Thoracic aorta (tissue), 2 donors: Measurements from ENCODE around the gene TCL1B. TPM values are rescaled to one million over a fixed set of nuclear protein-coding genes. Genes with fewer than 3 reads are reported as not detected.

Experiments used
- ATAC-seq: fragments of 150-250 bp; one replicate; pipeline ENCODE4 v1.8.0; 2017; ENCODE audit warnings: low read depth; ENCODE audit not compliant: insufficient number of reproducible peaks, low FRiP score
- DNase-seq: peaks from one replicate; pipeline ENCODE4 v3.0.0-alpha.2; 2020; ENCODE audit warnings: low spot score
- H3K27ac ChIP-seq, 2 donors: fragments of 200-600 bp; sonication (generic); 1 replicate in 1 of 2; 2 replicates in 1 of 2; pipeline ENCODE4 v1.5.1; 2016; ENCODE audit warnings: mild to moderate bottlenecking in 2 of 2, moderate library complexity in 2 of 2
- H3K27me3 ChIP-seq: fragments of 200-600 bp; sonication (generic); replicated peaks from 2 replicates; pipeline ENCODE4 v1.6.0; 2016; ENCODE audit warnings: mild to moderate bottlenecking; ENCODE audit not compliant: insufficient read depth
- H3K36me3 ChIP-seq: fragments of 200-600 bp; sonication (generic); one replicate; pipeline ENCODE4 v1.5.1; 2016
- H3K4me1 ChIP-seq, 2 donors: fragments of 200-600 bp; sonication (generic); 1 replicate in 1 of 2; 2 replicates in 1 of 2; pipeline versions ENCODE4 v1.5.1 to v1.6.0; 2016; ENCODE audit warnings: low read depth in 2 of 2, mild to moderate bottlenecking in 1 of 2; ENCODE audit not compliant: control insufficient read depth in 1 of 2
- H3K4me3 ChIP-seq: fragments of 200-600 bp; sonication (generic); 2 replicates; pipeline ENCODE4 v1.5.1; 2016; ENCODE audit warnings: mild to moderate bottlenecking
- H3K9me3 ChIP-seq: fragments of 200-600 bp; sonication (generic); 2 replicates; pipeline ENCODE4 v1.5.1; 2016
- total RNA-seq, 2 donors: library from RNA; depleted of rRNA; stranded (reverse); fragments of >200 nt; gene quantifications; one replicate each; pipeline versions ENCODE4 v1.1.0 to v1.2.3, GENCODE V29; 2016
- TF ChIP-seq, protein P1 (sequence below): fragments of 200-600 bp; sonication (generic); IDR thresholded peaks from one replicate; pipeline ENCODE4 v1.5.1; 2019; ENCODE audit warnings: antibody characterized with exemption

Gene TCL1B
- total RNA-seq, 2 donors from 2014 or later = not detected

DNA sequence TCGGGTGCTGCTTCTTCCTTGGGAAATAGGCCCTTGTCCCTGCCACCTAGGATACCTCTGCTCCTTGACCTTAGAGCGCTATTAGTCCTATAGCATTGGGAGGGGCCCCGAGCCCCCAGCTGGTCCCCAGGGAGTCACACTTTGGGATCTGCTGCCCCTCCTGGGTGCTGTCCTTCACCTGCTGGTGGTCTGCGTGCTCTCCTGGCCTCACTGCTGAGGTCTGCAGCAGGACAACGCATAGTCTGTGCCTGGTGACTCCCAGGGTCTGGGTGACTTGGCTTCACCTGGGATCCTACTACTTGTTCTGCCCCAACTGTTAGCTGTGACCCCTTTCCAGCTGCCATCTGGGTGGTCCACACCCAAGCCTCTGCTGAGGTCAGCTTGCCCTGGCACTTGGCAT, 8.8 kb downstream of the TCL1B start:
- DNase-seq = no peak
- TF ChIP-seq, protein P1, sequence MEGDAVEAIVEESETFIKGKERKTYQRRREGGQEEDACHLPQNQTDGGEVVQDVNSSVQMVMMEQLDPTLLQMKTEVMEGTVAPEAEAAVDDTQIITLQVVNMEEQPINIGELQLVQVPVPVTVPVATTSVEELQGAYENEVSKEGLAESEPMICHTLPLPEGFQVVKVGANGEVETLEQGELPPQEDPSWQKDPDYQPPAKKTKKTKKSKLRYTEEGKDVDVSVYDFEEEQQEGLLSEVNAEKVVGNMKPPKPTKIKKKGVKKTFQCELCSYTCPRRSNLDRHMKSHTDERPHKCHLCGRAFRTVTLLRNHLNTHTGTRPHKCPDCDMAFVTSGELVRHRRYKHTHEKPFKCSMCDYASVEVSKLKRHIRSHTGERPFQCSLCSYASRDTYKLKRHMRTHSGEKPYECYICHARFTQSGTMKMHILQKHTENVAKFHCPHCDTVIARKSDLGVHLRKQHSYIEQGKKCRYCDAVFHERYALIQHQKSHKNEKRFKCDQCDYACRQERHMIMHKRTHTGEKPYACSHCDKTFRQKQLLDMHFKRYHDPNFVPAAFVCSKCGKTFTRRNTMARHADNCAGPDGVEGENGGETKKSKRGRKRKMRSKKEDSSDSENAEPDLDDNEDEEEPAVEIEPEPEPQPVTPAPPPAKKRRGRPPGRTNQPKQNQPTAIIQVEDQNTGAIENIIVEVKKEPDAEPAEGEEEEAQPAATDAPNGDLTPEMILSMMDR = no peak
- Histone ChIP-seq H3K4me1 (peaks cover 0 to 7% of the 10 kb centered on the region in 2 donors), H3K27me3 (no peaks in the 10 kb centered on the region), H3K27ac (no peak overlapping the region), H3K4me3 (no peak overlapping the region), H3K36me3 (no peaks in the 10 kb centered on the region), H3K9me3 (no peaks in the 10 kb centered on the region)
- ATAC-seq = no peak

DNA sequence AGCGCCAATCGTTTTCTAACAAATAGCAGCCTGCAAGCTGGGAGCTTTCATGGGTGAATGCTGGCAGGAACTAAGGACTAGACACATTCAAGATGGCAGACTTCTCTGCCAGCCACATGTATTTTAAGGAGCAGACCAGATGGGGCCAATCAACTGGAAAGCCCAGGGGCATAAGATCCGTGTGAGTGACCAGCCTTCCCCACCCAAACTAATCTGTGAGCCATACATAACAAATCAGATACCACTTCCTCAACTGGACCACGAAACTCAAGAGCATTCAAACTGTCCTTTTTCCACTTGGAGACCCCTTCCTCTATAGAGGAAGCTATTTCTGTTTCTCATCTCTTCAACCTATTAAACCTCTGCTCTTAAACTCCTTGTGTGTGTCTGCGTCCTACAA, 9.7 kb downstream of the TCL1B start:
- Histone ChIP-seq H3K9me3 (no peaks in the 10 kb centered on the region), H3K27me3 (no peaks in the 10 kb centered on the region), H3K4me3 (no peak overlapping the region), H3K36me3 (no peaks in the 10 kb centered on the region), H3K4me1 (peaks cover 0 to 7% of the 10 kb centered on the region in 2 donors), H3K27ac (no peak overlapping the region)
- DNase-seq = no peak
- ATAC-seq = no peak
- TF ChIP-seq, protein P1 = no peak

DNA sequence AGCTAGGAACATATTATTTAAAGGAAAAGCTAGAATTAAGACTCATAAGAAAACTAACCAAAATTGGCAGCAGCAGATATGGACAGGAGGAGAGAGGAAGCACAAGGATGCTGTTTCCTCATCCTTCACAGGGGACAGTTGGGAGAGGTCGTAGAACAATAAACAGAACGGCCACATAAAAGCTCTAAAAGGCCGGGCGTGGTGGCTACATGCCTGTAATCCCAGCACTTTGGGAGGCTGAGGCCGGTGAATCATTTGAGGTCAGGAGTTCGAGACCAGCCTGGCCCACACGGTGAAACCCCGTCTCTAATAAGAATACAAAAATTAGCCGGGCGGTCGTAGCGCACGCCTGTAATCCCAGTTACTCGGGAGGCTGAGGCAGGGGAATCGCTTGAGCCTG, 10.5 kb downstream of the TCL1B start:
- H3K9me3 ChIP-seq = no peaks in the 10 kb centered on the region
- H3K36me3 ChIP-seq = no peaks in the 10 kb centered on the region
- DNase-seq (no peak), ATAC-seq (no peak)
- TF ChIP-seq, protein P1 = no peak
- no peak overlapping the region for H3K27ac ChIP-seq
- H3K4me1 ChIP-seq = peaks cover 0 to 10% of the 10 kb centered on the region in 2 donors
- H3K27me3 ChIP-seq = no peaks in the 10 kb centered on the region
- no peak overlapping the region for H3K4me3 ChIP-seq

DNA sequence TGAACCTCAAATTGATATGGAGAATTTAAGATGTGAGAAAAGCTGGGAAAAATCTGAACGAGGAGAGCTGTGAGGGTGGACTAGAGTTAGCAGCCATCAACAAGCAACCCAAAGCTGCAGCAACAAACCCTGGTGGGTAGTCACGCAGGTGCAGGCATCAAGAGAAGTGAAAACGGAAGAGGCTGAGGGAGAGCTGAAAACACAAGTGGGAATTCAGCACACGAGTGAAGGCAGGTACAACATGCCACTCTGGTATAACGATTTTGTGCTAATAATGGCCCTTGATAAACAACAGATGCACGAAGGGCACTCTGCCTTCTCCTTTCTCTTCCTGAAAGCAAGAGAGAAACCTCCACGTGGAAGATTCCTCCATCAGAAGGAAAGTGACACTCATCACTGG, 11.5 kb downstream of the TCL1B start:
- ATAC-seq = no peak
- TF ChIP-seq, protein P1 = no peak

DNA sequence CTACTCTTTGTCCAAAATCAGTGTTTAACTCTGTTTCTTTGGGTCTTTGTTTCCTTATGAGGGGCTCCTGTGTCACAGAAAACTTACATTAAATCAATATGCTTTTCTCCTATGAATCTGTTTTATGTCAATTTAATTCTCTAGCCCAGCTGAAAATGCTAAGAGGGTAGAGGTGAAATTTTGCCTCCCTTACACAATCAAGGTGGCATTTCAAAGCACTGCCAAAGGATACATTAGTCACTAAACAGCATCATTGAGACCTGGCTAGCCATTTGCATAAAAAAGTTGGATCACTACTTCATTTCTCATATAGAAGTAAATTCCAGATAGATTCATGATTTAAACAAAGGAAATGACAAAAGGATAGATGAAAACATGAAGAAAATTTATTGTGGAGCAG, 12.1 kb downstream of the TCL1B start:
- H3K36me3 ChIP-seq = no peaks in the 10 kb centered on the region
- ATAC-seq (no peak), DNase-seq (no peak)
- H3K4me1 ChIP-seq = peaks cover 0 to 12% of the 10 kb centered on the region in 2 donors
- TF ChIP-seq, protein P1 = no peak
- H3K27ac ChIP-seq = no peak overlapping the region
- H3K4me3 ChIP-seq = no peak overlapping the region
- no peaks in the 10 kb centered on the region for H3K9me3 ChIP-seq
- no peaks in the 10 kb centered on the region for H3K27me3 ChIP-seq

More for the DNA sequence above, 11.5 kb downstream of the TCL1B start:
- Histone ChIP-seq H3K4me1 (peaks cover 0 to 12% of the 10 kb centered on the region in 2 donors), H3K9me3 (no peaks in the 10 kb centered on the region), H3K36me3 (no peaks in the 10 kb centered on the region), H3K27me3 (no peaks in the 10 kb centered on the region), H3K27ac (no peak overlapping the region), H3K4me3 (no peak overlapping the region)
- DNase-seq = no peak
